ENCODE results near the gene SEMA3A.

GRCh38 chr7:84013616-84014240 lies 180.9 kb downstream of the SEMA3A start:
- TF ChIP-seq CTCF (IDR thresholded peaks at IDR 0.05) (0 out of 2 replicates have a peak, but pooled peaks have one; percentile 4), ZFX (IDR thresholded peaks at IDR 0.05; ENCODE audit: borderline replicate concordance) (no peak)

All from 22Rv1 (cell line).